Measurements from ENCODE around the gene EHBP1L1.

Gene EHBP1L1

DNA sequence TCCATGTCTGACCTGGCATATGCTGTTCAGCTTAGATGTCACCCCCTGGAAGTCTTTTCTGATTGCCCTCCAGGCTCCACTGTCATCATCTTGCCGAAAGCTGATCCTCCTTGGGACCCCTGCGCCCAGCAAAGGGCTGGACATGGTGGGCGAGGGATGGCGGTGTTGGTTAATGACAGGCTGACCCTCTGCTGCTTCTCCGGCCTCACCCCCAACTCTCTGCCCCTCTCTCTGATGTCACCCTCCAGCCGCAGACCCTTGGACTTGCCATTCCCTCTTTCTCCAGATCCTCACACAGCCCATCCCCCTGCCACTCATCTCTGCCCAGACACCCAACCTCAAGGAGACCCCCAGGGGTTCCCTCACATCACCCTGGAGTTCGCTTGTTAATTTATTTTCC lies 2.3 kb downstream of the EHBP1L1 start:
- Mint-ChIP-seq H3K27me3 (no peaks in the 10 kb centered on the region), H3K27ac (peak overlapping the region; percentile 22 to 56), H3K4me3 (peak overlapping the region; percentile 44 to 92), H3K9me3 (no peaks in the 10 kb centered on the region), H3K4me1 (peaks cover 74% of the 10 kb centered on the region)
- no peak for ATAC-seq
- no peak for DNase-seq

DNA sequence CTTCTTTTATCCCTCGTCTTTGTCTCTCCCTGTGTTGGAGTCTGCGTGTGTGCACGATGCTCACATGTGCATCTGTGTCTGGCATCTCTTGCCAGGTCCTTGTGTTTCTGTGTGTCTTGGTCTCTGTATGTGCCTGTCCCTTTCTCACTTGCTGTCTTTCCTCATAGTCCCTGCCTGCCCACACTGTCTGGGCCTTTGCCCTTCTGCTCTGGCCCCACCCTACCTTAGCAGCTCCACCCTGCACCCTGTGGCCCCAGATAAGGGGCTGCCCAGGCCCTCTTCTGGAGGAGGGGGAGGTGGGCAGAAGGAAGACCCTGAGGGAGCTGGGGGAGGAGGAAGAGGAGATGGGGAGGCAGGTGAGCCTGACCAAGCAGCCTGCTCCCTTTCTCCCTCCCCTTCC lies 2.8 kb downstream of the EHBP1L1 start:
- peaks cover 74% of the 10 kb centered on the region for H3K4me1 Mint-ChIP-seq
- H3K9me3 Mint-ChIP-seq, result no peaks in the 10 kb centered on the region
- no peak for DNase-seq
- peak overlapping the region in 1 of 2 donors; percentile 56 for H3K27ac Mint-ChIP-seq
- H3K4me3 Mint-ChIP-seq, result peak overlapping the region; percentile 44 to 92
- ATAC-seq, result no peak
- H3K27me3 Mint-ChIP-seq, result no peaks in the 10 kb centered on the region

DNA sequence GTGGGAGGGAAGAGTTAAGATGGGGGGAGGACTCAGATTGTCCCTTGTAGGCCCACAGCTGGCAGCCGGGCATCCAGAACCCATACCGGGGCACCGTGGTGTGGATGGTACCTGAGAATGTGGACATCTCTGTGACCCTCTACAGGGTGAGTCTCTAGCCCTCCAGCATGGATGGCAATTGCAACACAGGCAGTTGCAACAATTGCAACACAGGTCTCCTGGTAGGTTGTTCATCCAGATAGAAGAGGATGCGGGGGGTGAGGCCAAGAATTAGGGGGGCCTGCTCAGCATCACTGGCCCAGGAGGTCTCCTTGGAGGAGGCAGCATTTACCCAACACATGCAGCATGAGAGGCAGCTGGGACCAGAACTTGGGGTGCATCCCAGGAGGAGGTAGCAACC lies 3.4 kb downstream of the EHBP1L1 start:
- Mint-ChIP-seq H3K27me3 (no peaks in the 10 kb centered on the region), H3K4me1 (peaks cover 73% of the 10 kb centered on the region), H3K27ac (no peak overlapping the region), H3K9me3 (no peaks in the 10 kb centered on the region), H3K4me3 (peak overlapping the region in 1 of 2 donors; percentile 3)
- ATAC-seq, result no peak
- DNase-seq, result no peak

DNA sequence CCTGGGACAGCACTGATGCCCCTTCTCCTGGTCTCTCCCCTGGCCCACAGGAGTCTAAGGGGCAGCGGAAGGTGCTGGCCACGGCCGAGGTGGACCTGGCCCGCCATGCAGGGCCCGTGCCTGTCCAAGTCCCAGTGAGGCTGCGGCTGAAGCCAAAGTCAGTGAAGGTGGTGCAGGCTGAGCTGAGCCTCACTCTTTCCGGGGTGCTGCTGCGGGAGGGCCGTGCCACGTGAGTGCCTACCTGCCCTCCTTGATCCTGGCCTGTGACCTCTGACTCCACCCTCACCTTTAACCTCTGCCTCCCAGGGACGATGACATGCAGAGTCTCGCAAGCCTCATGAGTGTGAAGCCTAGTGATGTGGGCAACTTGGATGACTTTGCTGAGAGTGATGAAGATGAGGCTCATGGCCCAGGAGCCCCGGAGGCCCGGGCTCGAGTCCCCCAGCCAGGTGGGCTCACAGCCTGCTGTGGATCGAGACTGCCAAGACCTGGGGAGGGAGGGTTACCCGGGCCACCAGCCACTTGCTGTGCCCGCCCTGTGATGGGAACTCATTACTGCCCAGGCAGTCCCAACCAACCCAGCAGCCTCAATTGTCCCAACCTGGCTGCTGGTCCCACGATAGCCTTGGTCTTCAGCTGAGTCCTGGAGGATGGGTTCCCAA lies 4.3 kb downstream of the EHBP1L1 start:
- Mint-ChIP-seq H3K9me3 (no peaks in the 10 kb centered on the region), H3K27ac (no peak overlapping the region), H3K27me3 (no peaks in the 10 kb centered on the region), H3K4me3 (no peak overlapping the region), H3K4me1 (peaks cover 69% of the 10 kb centered on the region)
- no peak for DNase-seq
- no peak for ATAC-seq

DNA sequence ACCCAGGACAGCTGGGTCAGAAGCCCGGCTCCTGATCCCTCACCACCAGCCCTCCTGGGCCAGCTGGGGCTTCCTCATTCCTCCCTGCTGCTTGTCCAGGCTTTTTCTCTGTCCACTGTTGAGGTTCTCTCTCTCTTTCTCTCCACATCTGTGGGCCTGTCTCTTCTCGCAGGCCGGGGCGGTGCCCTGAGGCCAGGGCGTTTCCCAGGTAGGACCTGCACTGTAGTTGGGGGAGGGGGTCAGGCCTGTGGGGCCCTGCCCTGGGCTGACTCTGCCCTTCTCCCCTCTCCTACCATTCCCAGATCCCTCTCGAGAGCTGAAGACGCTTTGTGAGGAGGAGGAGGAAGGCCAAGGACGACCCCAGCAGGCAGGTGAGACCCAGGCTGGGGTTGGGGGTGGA lies 4.9 kb downstream of the EHBP1L1 start:
- H3K4me1 Mint-ChIP-seq, result peaks cover 69% of the 10 kb centered on the region
- H3K9me3 Mint-ChIP-seq, result no peaks in the 10 kb centered on the region
- DNase-seq, result no peak
- no peak overlapping the region for H3K27ac Mint-ChIP-seq
- no peak for ATAC-seq
- H3K4me3 Mint-ChIP-seq, result no peak overlapping the region
- no peaks in the 10 kb centered on the region for H3K27me3 Mint-ChIP-seq

DNA sequence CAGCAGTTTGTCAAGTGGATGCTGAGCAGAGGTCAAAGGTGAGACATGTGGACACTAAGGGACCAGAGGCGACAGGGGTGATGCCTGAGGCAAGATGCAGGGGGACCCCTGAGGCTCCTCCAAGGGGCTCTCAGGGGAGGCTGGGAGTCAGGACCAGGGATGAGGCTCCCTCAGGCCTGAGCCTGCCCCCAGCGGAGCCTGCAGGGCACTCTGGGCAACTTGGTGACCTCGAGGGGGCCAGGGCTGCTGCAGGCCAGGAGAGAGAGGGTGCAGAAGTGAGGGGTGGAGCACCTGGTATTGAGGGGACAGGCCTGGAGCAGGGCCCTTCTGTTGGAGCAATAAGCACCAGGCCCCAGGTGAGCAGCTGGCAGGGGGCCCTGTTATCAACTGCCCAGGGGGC lies 6.1 kb downstream of the EHBP1L1 start:
- Mint-ChIP-seq H3K27me3 (no peaks in the 10 kb centered on the region), H3K4me3 (no peak overlapping the region), H3K9me3 (no peaks in the 10 kb centered on the region), H3K4me1 (peaks cover 74% of the 10 kb centered on the region), H3K27ac (peak overlapping the region in 1 of 2 donors; percentile 19)
- ATAC-seq (no peak), DNase-seq (no peak)

DNA sequence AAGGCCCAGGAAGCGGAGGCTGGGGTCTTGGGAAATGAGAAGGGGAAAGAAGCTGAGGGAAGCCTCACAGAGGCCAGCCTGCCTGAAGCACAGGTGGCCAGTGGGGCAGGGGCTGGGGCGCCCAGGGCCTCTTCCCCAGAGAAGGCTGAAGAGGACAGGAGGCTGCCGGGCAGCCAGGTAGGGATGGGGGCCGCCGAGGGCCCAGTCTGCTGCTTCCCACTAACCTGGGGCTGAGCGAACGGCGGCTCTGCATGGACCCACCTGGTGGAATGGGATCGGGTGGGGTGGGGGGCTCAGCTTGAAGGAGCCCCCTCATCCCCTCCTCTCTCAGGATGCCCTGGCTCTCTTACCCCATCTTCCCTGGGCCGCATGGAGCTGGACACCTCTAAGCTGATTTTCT lies 7.7 kb downstream of the EHBP1L1 start:
- no peaks in the 10 kb centered on the region for H3K27me3 Mint-ChIP-seq
- H3K4me1 Mint-ChIP-seq, result peaks cover 74% of the 10 kb centered on the region
- ATAC-seq (no peak), DNase-seq (no peak)
- no peak overlapping the region for H3K27ac Mint-ChIP-seq
- no peak overlapping the region for H3K4me3 Mint-ChIP-seq
- no peaks in the 10 kb centered on the region for H3K9me3 Mint-ChIP-seq

DNA sequence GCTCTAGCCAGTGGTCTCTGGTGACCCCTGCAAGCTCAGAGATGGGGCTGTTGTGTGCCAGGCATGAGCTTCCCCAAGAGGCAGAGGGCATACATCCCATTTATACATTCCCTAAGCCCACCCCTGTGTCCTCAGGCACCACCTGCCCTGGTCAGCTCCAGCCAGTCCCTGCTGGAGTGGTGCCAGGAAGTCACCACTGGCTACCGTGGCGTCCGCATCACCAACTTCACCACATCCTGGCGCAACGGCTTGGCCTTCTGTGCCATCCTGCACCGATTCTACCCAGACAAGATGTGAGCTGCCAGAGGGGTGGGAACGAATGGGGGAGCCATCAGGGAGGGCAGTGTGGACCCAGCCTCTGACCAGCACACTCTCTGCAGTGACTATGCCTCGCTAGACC lies 8.3 kb downstream of the EHBP1L1 start:
- DNase-seq (no peak), ATAC-seq (no peak)
- Mint-ChIP-seq H3K4me3 (no peak overlapping the region), H3K9me3 (no peaks in the 10 kb centered on the region), H3K27me3 (no peaks in the 10 kb centered on the region), H3K27ac (no peak overlapping the region), H3K4me1 (peaks cover 74% of the 10 kb centered on the region)

DNA sequence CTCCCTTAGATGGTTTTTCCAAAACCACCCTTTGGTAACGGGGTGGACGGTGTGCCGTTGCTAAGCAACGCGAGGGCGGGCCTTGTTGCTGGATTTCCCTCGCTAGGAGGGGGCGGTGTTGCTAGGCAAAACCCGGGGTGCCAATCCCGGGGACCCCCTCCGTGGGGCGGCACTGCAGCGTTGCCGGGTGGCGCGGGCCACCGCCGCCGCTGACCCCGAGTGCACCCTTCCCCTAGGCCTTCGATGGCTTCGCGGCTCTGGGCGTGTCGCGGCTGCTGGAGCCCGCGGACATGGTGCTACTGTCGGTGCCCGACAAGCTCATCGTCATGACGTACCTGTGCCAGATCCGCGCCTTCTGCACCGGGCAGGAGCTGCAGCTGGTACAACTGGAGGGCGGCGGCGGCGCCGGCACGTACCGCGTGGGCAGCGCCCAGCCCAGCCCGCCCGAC lies 8.9 kb downstream of the EHBP1L1 start:
- no peak for ATAC-seq
- Mint-ChIP-seq H3K9me3 (no peaks in the 10 kb centered on the region), H3K4me3 (no peak overlapping the region), H3K27ac (no peak overlapping the region), H3K4me1 (peaks cover 77% of the 10 kb centered on the region), H3K27me3 (no peaks in the 10 kb centered on the region)
- DNase-seq, result no peak

DNA sequence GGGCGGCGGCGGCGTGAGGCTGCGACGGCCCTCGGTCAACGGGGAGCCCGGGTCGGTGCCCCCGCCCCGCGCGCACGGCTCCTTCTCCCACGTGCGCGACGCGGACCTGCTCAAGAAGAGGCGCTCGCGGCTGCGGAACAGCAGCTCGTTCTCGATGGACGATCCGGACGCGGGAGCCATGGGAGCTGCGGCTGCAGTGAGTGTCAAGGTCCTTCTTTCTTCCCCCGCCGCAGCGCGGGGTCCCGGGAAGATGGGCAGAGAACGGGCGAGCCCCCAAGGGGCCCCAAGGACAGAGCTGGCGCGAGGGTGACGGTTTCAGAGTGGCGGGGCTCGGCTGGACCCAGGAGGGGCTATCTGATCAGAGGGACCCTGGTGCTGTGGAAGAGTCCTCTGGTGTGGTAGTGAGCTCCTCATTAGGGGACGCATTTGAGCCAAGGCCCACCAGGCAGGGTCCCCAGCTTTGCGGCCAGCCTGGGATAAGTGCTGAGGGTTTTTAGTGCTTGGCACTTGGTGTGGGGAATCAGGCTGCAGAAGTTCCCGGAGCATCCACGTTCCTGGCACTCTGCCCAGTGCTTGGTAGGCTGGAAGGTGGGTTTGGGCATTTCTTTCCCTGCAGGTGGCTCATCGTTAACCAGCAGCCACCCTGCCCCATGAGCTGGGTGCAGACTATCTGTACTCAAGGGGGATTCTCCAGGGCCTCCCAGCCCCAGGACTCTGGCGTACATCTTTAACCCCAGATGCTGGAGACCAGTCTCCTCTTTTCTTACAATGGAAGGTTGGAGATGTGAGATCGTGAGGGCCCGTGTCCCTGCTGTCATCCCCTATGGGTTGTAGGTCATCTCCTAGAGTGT lies 9.8 kb downstream of the EHBP1L1 start:
- no peaks in the 10 kb centered on the region for H3K9me3 Mint-ChIP-seq
- H3K4me1 Mint-ChIP-seq, result peaks cover 78% of the 10 kb centered on the region
- H3K27me3 Mint-ChIP-seq, result no peaks in the 10 kb centered on the region
- H3K27ac Mint-ChIP-seq, result no peak overlapping the region
- H3K4me3 Mint-ChIP-seq, result no peak overlapping the region
- DNase-seq (no peak), ATAC-seq (no peak)

DNA sequence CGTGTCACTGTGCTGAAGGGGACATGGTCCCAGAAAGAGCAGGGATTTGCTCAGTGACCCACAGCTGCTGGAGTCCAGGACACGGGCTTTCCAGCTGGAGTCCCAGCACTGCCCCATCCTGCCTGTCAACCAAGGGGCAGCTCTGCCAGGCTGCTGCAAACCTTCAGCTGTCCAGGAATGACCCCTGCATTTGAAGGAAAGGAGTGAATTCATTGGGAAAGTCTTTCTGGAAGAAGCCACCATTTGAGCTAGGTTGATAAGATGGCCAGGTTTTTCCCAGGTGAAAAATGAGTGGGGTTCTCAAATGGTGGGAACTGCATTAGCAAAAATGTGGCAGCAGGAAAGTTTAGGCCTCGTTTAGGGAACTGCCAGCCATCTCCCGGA lies 10.4 kb downstream of the EHBP1L1 start:
- Mint-ChIP-seq H3K9me3 (no peaks in the 10 kb centered on the region), H3K4me3 (no peak overlapping the region), H3K27ac (no peak overlapping the region), H3K4me1 (peaks cover 80% of the 10 kb centered on the region), H3K27me3 (no peaks in the 10 kb centered on the region)
- no peak for DNase-seq
- no peak for ATAC-seq

DNA sequence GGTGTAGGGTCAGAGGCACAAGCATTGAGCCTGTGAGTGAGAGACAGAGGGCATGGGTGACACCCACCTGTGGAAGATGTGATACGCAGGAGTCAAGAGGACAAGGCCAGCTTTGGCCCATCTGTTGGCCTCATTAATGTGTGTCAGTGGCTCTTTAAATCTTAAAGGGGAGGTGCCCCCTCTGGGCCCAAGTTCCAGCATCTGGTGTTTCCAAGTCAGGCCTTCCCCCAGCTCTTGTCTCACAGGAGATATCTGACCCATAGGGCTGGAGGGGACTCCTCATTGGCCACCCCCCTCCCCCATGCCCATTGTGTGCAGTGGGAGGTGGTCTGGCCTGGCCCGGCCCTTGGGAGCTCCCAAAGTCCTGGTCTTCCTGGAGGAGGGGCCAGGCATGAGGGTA lies 10.8 kb downstream of the EHBP1L1 start:
- Mint-ChIP-seq H3K27me3 (no peaks in the 10 kb centered on the region), H3K9me3 (no peaks in the 10 kb centered on the region), H3K4me1 (peaks cover 80% of the 10 kb centered on the region), H3K27ac (no peak overlapping the region), H3K4me3 (peak overlapping the region in 1 of 2 donors; percentile 31)
- ATAC-seq (no peak), DNase-seq (no peak)

DNA sequence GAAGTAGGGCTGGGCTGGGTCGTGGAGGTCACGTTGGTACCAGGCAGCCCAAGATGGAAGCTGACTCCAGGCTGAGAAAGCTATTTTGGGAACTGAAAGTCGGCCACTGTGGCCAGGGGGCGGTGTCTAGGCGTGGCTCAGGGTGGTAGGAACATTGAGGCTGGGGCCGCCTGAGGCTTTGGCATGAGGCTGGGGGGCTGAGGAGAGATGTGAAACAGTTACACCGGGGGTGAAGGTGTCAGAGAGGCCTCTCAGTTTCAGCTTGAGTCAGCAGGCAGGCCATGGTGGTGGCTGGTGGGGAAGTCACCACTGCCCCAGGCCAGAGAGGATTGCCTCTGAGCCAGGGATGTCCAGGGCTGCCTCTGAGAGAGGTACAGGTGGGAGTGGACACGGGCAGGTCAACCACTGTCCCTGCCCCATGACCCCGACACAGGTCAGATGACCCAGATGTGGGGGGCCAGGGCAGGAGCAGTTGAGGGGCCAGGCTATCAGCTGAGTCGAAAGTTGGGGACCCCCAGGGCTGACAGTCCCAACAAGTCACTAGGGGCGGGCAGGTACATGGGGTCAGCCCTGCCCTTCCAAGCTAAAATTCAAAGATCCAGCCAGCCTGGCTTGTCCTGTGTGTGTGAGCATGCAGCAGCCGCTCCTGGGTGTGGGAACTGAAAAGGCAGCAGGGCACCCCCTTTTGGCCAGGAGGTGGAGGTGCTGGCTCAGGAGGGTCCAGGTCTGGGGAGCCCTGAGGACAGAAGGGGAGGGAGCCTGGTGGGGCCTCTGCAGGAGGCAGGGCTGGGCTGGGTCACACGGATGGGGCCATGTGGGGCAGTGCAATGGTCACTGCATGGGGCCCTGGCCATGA lies 12.6 kb downstream of the EHBP1L1 start:
- peak; percentile 88 for ATAC-seq
- Mint-ChIP-seq H3K27ac (peak overlapping the region; percentile 96 to 97), H3K27me3 (no peaks in the 10 kb centered on the region), H3K4me1 (peaks cover 71% of the 10 kb centered on the region), H3K9me3 (no peaks in the 10 kb centered on the region), H3K4me3 (peak overlapping the region; percentile 83 to 85)
- peak; percentile 82 to 90 for DNase-seq

DNA sequence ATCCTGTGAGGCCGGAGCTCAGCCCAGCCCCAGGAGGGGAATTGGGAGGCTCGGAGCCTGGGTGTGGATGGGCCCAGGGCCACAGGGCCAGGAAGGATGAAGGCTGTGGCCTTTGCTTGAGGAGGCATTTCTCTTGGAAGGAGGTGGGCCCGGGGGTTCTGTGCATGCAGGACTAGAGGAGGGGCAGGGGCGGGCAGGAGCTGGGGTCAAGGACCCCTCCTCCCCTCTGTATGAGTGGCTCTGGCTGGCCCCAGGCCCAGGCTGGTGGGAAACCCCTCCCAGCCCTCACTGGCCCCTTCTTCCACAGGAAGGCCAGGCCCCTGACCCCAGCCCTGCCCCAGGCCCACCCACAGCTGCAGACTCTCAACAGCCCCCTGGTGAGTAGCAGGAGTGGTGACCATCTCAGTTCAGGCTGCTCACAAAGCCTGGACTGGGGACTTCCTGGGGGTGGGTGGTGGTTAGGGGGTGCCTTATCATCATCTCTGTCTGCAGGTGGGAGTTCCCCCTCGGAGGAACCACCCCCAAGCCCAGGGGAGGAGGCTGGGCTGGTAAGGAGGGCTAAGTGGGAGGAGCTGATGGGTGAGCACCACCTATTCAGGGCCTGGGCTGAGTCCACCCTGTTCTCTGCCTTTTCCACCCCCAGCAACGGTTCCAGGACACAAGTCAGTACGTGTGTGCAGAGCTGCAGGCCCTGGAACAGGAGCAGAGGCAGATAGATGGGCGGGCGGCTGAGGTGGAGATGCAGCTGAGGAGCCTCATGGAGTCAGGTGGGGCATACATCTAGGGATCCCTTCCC lies 13.8 kb downstream of the EHBP1L1 start:
- Mint-ChIP-seq H3K27me3 (no peaks in the 10 kb centered on the region), H3K4me1 (peaks cover 72% of the 10 kb centered on the region), H3K9me3 (no peaks in the 10 kb centered on the region), H3K27ac (peak overlapping the region; percentile 84 to 85), H3K4me3 (peak overlapping the region; percentile 83 to 85)
- DNase-seq (peak; percentile 75 to 81), ATAC-seq (peak; percentile 68)

DNA sequence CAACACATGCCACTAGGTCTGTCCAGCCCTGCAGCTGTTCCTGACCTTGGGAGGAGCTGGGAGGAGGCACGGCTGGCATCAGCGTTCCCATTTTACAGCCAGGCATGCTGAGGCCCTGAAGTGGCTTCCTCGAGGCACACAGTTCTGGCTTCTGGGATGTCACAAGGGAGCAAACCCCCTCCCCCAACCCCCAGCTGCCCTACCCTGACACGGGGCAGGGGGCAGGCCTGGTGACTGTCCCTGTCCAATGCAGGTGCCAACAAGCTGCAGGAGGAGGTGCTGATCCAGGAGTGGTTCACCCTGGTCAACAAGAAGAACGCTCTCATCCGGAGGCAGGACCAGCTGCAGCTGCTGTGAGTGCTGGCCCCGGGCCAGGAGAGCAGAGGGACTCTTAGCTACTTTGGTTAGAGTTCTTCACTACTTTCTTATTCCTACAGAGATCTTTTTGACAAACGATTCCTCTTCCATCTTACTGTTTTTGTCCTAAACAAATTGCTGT lies 14.4 kb downstream of the EHBP1L1 start:
- no peak overlapping the region for H3K27ac Mint-ChIP-seq
- no peak for DNase-seq
- ATAC-seq, result no peak

More for the DNA sequence above, 14.4 kb downstream of the EHBP1L1 start:
- no peaks in the 10 kb centered on the region for H3K9me3 Mint-ChIP-seq
- peaks cover 79% of the 10 kb centered on the region for H3K4me1 Mint-ChIP-seq
- no peaks in the 10 kb centered on the region for H3K27me3 Mint-ChIP-seq
- no peak overlapping the region for H3K4me3 Mint-ChIP-seq

Measured in stimulated activated naive CD8-positive, alpha-beta T cell treated with anti-CD3 and anti-CD28 coated beads, Interleukin-15, amount 100 ng/mL, for 72 hours (primary cell).